ENCODE measurements around the gene TMEM132A.
A peak's percentile ranks its signal among the peaks of the same experiment; 100 is the strongest.

The TMEM132A gene

DNA sequence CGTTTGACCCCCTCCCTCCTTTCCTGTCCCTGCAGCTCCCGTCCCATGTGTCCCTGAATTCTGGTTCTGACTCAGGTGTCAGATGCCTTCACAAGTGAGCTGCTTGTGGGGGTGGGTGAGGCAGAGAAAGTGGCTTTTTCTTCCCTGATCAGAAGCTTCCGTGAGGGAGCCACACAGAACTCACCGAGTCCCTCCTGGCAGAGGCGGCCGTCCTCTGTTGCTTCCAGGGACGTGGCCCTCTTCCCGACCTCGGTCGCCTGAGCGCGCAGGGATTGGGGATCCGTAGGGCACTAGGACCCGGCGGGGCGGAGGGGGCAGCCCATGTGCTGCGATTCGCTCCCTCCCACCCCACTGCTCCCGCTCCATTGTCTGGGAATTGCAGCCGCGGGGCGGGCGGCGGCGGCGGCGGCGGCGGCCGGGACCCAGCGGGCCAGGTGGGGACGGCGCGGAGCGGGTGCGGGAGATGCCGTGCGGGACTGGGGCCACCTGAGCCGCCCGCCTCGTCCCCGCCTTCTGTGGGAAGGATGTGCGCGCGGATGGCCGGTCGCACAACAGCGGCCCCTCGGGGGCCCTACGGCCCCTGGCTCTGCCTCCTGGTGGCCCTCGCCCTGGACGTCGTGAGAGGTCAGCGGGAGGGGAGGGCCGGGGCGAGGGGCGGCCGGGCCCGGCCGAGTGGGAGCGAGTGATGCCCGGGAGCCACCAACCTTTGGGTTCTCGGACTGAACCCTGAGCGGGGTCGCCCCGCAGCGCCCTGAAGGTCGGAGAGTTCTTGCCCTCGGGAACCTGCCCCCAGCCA, at the start of gene TMEM132A:
Gene TMEM132A (plus strand): TSS at position 351 of the 796 bp plus-strand sequence. CDS start 174 bp downstream, at position 525.
- Histone ChIP-seq H3K27me3 (ENCODE audit: insufficient read depth, low read length) (no peaks in the 10 kb centered on the region), H3K4me3 (ENCODE audit: low read depth, low read length) (peak within 1 kb of the TSS; percentile 86), H3K36me3 (ENCODE audit: insufficient read depth, low read length) (peaks cover 8% of the 10 kb centered on the region; the same call in 1 of the 2 replicates), H3K79me2 (ENCODE audit: control insufficient read depth, insufficient read depth, low read length, unreplicated experiment) (peaks cover 5% of the 10 kb centered on the region), H3K27ac (ENCODE audit: low read depth, low read length) (no peak within 1 kb of the TSS), H2AFZ (ENCODE audit: low read length, unreplicated experiment) (peak within 1 kb of the TSS; percentile 75), H3K4me1 (ENCODE audit: control insufficient read depth, insufficient read depth, low read length, unreplicated experiment) (peaks cover 24% of the 10 kb centered on the region)

DNA sequence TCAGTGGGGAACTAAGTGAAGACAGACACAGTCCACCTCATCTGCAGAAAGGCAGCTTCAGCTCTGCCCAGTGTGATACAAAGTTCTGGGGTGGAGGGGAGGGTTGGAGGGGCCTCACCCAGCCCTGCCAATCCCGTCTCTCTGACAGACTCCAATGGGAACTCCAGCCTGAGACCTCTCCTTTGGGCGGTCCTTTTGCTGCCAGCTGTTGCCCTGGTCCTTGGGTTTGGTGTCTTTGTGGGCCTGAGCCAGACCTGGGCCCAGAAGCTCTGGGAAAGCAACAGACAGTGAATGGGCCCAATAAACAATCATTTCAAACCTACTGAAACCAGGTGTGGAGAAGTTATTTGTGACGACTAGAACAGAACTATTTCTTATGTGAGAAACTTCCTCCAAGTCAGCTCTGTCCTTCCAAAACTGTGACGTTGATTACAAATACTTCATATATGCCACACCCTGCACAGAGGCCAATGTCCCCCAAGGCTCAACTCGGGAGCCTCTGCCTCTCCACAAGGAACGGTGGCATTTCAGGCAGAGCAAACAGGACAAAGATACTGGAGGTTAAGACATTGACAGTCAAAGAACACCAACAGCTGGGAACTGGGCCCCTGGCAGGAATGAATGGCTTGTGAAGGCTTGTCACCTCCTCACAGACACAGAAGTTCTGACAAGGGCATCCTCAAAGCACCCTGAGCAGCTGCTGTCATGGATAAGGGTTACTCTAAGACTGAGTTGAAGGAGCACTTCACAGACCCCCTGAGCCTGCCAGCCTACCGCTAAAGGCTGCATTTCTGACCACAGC, 48.7 kb upstream of the TMEM132A start:
- Histone ChIP-seq H3K27me3 (ENCODE audit: insufficient read depth, low read length) (no peaks in the 10 kb centered on the region), H3K36me3 (ENCODE audit: insufficient read depth, low read length) (no peaks in the 10 kb centered on the region), H3K4me1 (ENCODE audit: control insufficient read depth, insufficient read depth, low read length, unreplicated experiment) (peaks cover 24% of the 10 kb centered on the region), H2AFZ (ENCODE audit: low read length, unreplicated experiment) (no peak overlapping the region), H3K4me3 (ENCODE audit: low read depth, low read length) (no peak overlapping the region), H3K79me2 (ENCODE audit: control insufficient read depth, insufficient read depth, low read length, unreplicated experiment) (no peaks in the 10 kb centered on the region), H3K27ac (ENCODE audit: low read depth, low read length) (no peak overlapping the region)

DNA sequence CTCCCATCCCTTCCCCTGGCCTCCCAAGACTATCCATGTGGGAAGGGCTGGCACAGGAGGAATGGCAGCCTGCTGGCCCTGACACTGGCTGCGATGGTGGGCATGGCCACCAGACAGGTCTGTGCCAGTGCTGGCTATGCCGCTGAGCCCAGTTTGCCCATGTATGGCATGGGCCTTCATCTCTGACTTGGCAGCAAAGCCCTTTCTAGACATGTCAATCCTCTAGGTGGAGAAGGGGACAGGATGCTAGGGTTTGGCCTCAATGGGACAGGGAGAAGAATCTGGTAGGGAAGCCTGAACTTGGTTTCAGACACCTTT, 48.1 kb upstream of the TMEM132A start:
- Histone ChIP-seq H3K27me3 (ENCODE audit: insufficient read depth, low read length) (no peaks in the 10 kb centered on the region), H2AFZ (ENCODE audit: low read length, unreplicated experiment) (no peak overlapping the region), H3K4me1 (ENCODE audit: control insufficient read depth, insufficient read depth, low read length, unreplicated experiment) (peaks cover 24% of the 10 kb centered on the region), H3K27ac (ENCODE audit: low read depth, low read length) (no peak overlapping the region), H3K36me3 (ENCODE audit: insufficient read depth, low read length) (no peaks in the 10 kb centered on the region), H3K4me3 (ENCODE audit: low read depth, low read length) (no peak overlapping the region), H3K79me2 (ENCODE audit: control insufficient read depth, insufficient read depth, low read length, unreplicated experiment) (no peaks in the 10 kb centered on the region)

- Histone ChIP-seq H3K27me3 (ENCODE audit: insufficient read depth, low read length) (no peaks in the 10 kb centered on the region), H2AFZ (ENCODE audit: low read length, unreplicated experiment) (no peak overlapping the region), H3K36me3 (ENCODE audit: insufficient read depth, low read length) (no peaks in the 10 kb centered on the region), H3K4me1 (ENCODE audit: control insufficient read depth, insufficient read depth, low read length, unreplicated experiment) (peaks cover 2% of the 10 kb centered on the region), H3K4me3 (ENCODE audit: low read depth, low read length) (no peak overlapping the region), H3K79me2 (ENCODE audit: control insufficient read depth, insufficient read depth, low read length, unreplicated experiment) (no peaks in the 10 kb centered on the region), H3K27ac (ENCODE audit: low read depth, low read length) (no peak overlapping the region)
Observed at GRCh38 chr11:60878245-60879101, 45.8 kb upstream of the TMEM132A start.

DNA sequence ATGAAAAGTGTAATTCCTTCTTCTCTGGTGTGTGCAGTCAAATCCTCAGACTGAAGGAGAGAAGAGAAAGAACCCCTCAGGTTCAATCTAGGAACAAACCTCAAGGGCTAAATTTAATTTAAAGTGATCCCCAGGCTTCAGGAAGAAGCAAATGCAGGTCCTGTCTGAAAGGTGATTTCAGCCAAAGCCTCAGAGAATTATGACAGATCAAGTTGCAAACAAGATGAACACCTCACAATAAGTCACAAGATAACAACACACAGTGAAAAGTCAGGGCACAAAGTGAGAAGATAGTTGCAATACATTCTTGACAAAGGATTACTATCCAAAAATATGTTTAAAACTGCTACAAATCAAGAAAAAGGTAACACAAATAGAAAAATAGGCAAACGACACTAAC, 45.2 kb upstream of the TMEM132A start:
- Histone ChIP-seq H3K36me3 (ENCODE audit: insufficient read depth, low read length) (no peaks in the 10 kb centered on the region), H3K4me3 (ENCODE audit: low read depth, low read length) (no peak overlapping the region), H3K27me3 (ENCODE audit: insufficient read depth, low read length) (no peaks in the 10 kb centered on the region), H2AFZ (ENCODE audit: low read length, unreplicated experiment) (no peak overlapping the region), H3K4me1 (ENCODE audit: control insufficient read depth, insufficient read depth, low read length, unreplicated experiment) (no peaks in the 10 kb centered on the region), H3K27ac (ENCODE audit: low read depth, low read length) (no peak overlapping the region), H3K79me2 (ENCODE audit: control insufficient read depth, insufficient read depth, low read length, unreplicated experiment) (no peaks in the 10 kb centered on the region)

GRCh38 chr11:60879971-60880588, 44.2 kb upstream of the TMEM132A start:
- Histone ChIP-seq H3K36me3 (ENCODE audit: insufficient read depth, low read length) (no peaks in the 10 kb centered on the region), H2AFZ (ENCODE audit: low read length, unreplicated experiment) (no peak overlapping the region), H3K27me3 (ENCODE audit: insufficient read depth, low read length) (no peaks in the 10 kb centered on the region), H3K27ac (ENCODE audit: low read depth, low read length) (no peak overlapping the region), H3K4me3 (ENCODE audit: low read depth, low read length) (no peak overlapping the region), H3K79me2 (ENCODE audit: control insufficient read depth, insufficient read depth, low read length, unreplicated experiment) (no peaks in the 10 kb centered on the region), H3K4me1 (ENCODE audit: control insufficient read depth, insufficient read depth, low read length, unreplicated experiment) (no peaks in the 10 kb centered on the region)

GRCh38 chr11:60880643-60881282, 43.5 kb upstream of the TMEM132A start:
- Histone ChIP-seq H3K27me3 (ENCODE audit: insufficient read depth, low read length) (no peaks in the 10 kb centered on the region), H3K36me3 (ENCODE audit: insufficient read depth, low read length) (no peaks in the 10 kb centered on the region), H3K27ac (ENCODE audit: low read depth, low read length) (no peak overlapping the region), H3K4me1 (ENCODE audit: control insufficient read depth, insufficient read depth, low read length, unreplicated experiment) (no peaks in the 10 kb centered on the region), H2AFZ (ENCODE audit: low read length, unreplicated experiment) (no peak overlapping the region), H3K79me2 (ENCODE audit: control insufficient read depth, insufficient read depth, low read length, unreplicated experiment) (no peaks in the 10 kb centered on the region), H3K4me3 (ENCODE audit: low read depth, low read length) (no peak overlapping the region)

DNA sequence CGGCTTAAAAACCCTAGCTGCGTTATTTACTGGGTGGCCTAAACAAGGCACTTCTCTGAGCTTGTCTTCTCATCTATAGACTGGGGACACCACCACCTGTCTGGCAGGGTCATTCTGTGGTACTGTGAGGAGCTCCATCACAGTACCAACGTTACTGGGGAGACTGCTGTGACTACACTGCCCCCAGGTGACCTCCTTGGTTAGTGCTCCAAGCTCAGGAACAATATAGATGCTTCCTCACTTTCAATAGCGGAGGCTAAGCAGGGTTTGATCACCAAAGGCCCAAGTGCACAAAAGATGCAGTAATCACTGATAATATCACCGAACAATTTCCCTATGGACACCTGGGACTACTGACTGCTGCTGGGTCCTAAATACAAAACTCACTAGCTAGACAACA, 36.7 kb upstream of the TMEM132A start:
- H3K27ac ChIP-seq (ENCODE audit: low read depth, low read length), result no peak overlapping the region
- H2AFZ ChIP-seq (ENCODE audit: low read length, unreplicated experiment), result no peak overlapping the region
- no peaks in the 10 kb centered on the region; the same call in 1 of the 2 replicates for H3K36me3 ChIP-seq (ENCODE audit: insufficient read depth, low read length)
- H3K4me3 ChIP-seq (ENCODE audit: low read depth, low read length), result no peak overlapping the region
- H3K4me1 ChIP-seq (ENCODE audit: control insufficient read depth, insufficient read depth, low read length, unreplicated experiment), result no peaks in the 10 kb centered on the region
- no peaks in the 10 kb centered on the region for H3K27me3 ChIP-seq (ENCODE audit: insufficient read depth, low read length)
- no peaks in the 10 kb centered on the region for H3K79me2 ChIP-seq (ENCODE audit: control insufficient read depth, insufficient read depth, low read length, unreplicated experiment)

- H3K4me3 ChIP-seq (ENCODE audit: low read depth, low read length), result no peak overlapping the region
- H3K27ac ChIP-seq (ENCODE audit: low read depth, low read length), result no peak overlapping the region
- H3K36me3 ChIP-seq (ENCODE audit: insufficient read depth, low read length), result no peaks in the 10 kb centered on the region; the same call in 1 of the 2 replicates
- no peak overlapping the region for H2AFZ ChIP-seq (ENCODE audit: low read length, unreplicated experiment)
- no peaks in the 10 kb centered on the region for H3K27me3 ChIP-seq (ENCODE audit: insufficient read depth, low read length)
- no peaks in the 10 kb centered on the region for H3K4me1 ChIP-seq (ENCODE audit: control insufficient read depth, insufficient read depth, low read length, unreplicated experiment)
- no peaks in the 10 kb centered on the region for H3K79me2 ChIP-seq (ENCODE audit: control insufficient read depth, insufficient read depth, low read length, unreplicated experiment)
Observed at GRCh38 chr11:60889869-60890311, 34.4 kb upstream of the TMEM132A start.

DNA sequence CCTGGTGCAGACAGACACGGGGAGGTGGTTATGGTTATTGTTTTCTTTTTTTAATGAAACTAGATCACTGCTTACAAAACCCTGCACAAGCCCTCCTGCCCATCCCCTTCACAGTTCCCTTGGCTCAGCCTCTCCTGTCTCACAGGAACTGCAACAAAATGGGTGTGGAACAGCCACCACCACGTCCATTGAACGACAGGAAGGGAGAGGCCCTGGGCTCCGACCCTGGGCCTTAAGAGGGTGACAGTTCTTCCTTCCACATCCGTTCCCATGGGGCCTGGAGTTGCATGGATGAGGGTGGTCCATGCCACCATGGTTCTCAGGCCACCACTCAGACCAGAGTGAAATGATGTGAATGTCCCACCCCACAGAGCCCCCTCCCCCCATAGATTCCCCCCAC, 33.6 kb upstream of the TMEM132A start:
- Histone ChIP-seq H3K36me3 (ENCODE audit: insufficient read depth, low read length) (no peaks in the 10 kb centered on the region; the same call in 1 of the 2 replicates), H3K79me2 (ENCODE audit: control insufficient read depth, insufficient read depth, low read length, unreplicated experiment) (no peaks in the 10 kb centered on the region), H3K27me3 (ENCODE audit: insufficient read depth, low read length) (no peaks in the 10 kb centered on the region), H3K4me1 (ENCODE audit: control insufficient read depth, insufficient read depth, low read length, unreplicated experiment) (no peaks in the 10 kb centered on the region), H3K4me3 (ENCODE audit: low read depth, low read length) (no peak overlapping the region), H3K27ac (ENCODE audit: low read depth, low read length) (no peak overlapping the region), H2AFZ (ENCODE audit: low read length, unreplicated experiment) (no peak overlapping the region)

Data from ACC112 (cell line).